ENCODE measurements around the gene TEX36. TPM values are rescaled to one million over a fixed set of nuclear protein-coding genes. Genes with fewer than 3 reads are reported as not detected.

The TEX36 gene
- total RNA-seq, 1 donor from 2014 or later, result 0.41 TPM

Other genes with a start within 250 kb of the TEX36 start
- 45.2 TPM for gene EDRF1, start 36.5 kb upstream of the TEX36 start, total RNA-seq
- 0.41 TPM for gene MMP21, start 92.7 kb upstream of the TEX36 start, total RNA-seq
- gene UROS, start 140.1 kb upstream of the TEX36 start, total RNA-seq, result 51.4 TPM
- 35.9 TPM for gene BCCIP, start 140.4 kb upstream of the TEX36 start, total RNA-seq
- gene DHX32, start 198.1 kb upstream of the TEX36 start, total RNA-seq, result 24.9 TPM
- 1.2 TPM for gene FANK1, start 213.4 kb upstream of the TEX36 start, total RNA-seq

Measured in frontal cortex (tissue), 1 donor.